RWPE2 (cell line): ENCODE measurements around the gene BRIP1.

Experiments used
- ATAC-seq: fragments of 200-7000 bp; cut with Tn5 transposase; 3 replicates; pipeline ENCODE4 v1.9.1; 2021; ENCODE audit warnings: low read depth
- DNase-seq: peaks from one replicate; pipeline ENCODE4 v3.0.0-alpha.2; 2020; ENCODE audit warnings: low spot score
- H3K27ac ChIP-seq: fragments of 450-650 bp; 2 replicates; pipeline ENCODE4 v1.5.1; 2017; ENCODE audit warnings: mild to moderate bottlenecking; ENCODE audit not compliant: poor library complexity, severe bottlenecking
- H3K27me3 ChIP-seq: fragments of 250-450 bp; sonication (Bioruptor Pico); 2 replicates; pipeline ENCODE4 v1.5.1; 2021; ENCODE audit warnings: mild to moderate bottlenecking, moderate library complexity; ENCODE audit not compliant: insufficient read depth, poor library complexity, severe bottlenecking
- H3K36me3 ChIP-seq: fragments of 250-450 bp; sonication (Bioruptor Pico); 2 replicates; pipeline ENCODE4 v1.5.1; 2020; ENCODE audit warnings: low read depth, mild to moderate bottlenecking, moderate library complexity
- H3K4me1 ChIP-seq: fragments of 250-450 bp; sonication (Bioruptor Pico); 2 replicates; pipeline ENCODE4 v1.5.1; 2021; ENCODE audit warnings: mild to moderate bottlenecking, moderate library complexity; ENCODE audit not compliant: insufficient read depth, poor library complexity, severe bottlenecking
- H3K4me3 ChIP-seq: fragments of 250-450 bp; sonication (Bioruptor Pico); 2 replicates; pipeline ENCODE4 v1.5.1; 2021; ENCODE audit warnings: mild to moderate bottlenecking, moderate library complexity; ENCODE audit not compliant: severe bottlenecking
- H3K9me3 ChIP-seq: fragments of 250-450 bp; sonication (Bioruptor Pico); 2 replicates; pipeline ENCODE4 v1.5.1; 2021; ENCODE audit warnings: mild to moderate bottlenecking, moderate library complexity; ENCODE audit not compliant: severe bottlenecking
- CTCF ChIP-seq: fragments of 450-650 bp; IDR thresholded peaks from one replicate; pipeline ENCODE4 v1.5.1; 2017; ENCODE audit warnings: mild to moderate bottlenecking, moderate library complexity; ENCODE audit not compliant: poor library complexity, severe bottlenecking

Gene BRIP1

GRCh38 chr17:61816538-61816937 lies 46.8 kb downstream of the BRIP1 start:
- no peaks in the 10 kb centered on the region for H3K9me3 ChIP-seq
- peaks cover 49% of the 10 kb centered on the region for H3K36me3 ChIP-seq
- no peak for TF ChIP-seq CTCF
- ATAC-seq (no peak), DNase-seq (no peak)
- no peak overlapping the region for H3K27ac ChIP-seq
- H3K27me3 ChIP-seq: no peaks in the 10 kb centered on the region
- H3K4me1 ChIP-seq: no peaks in the 10 kb centered on the region
- H3K4me3 ChIP-seq: no peak overlapping the region

GRCh38 chr17:61815863-61816503 lies 47.3 kb downstream of the BRIP1 start:
- no peak for TF ChIP-seq CTCF
- no peak overlapping the region for H3K27ac ChIP-seq
- no peak overlapping the region for H3K4me3 ChIP-seq
- no peaks in the 10 kb centered on the region for H3K27me3 ChIP-seq
- H3K9me3 ChIP-seq: no peaks in the 10 kb centered on the region
- ATAC-seq (no peak; the same call in 2 of the 3 replicates), DNase-seq (no peak)
- H3K4me1 ChIP-seq: no peaks in the 10 kb centered on the region
- H3K36me3 ChIP-seq: peaks cover 49% of the 10 kb centered on the region

- no peak for ATAC-seq
- no peak for TF ChIP-seq CTCF
- no peaks in the 10 kb centered on the region for H3K27me3 ChIP-seq
- DNase-seq: no peak
- peaks cover 55% of the 10 kb centered on the region for H3K36me3 ChIP-seq
- H3K4me1 ChIP-seq: peaks cover 14% of the 10 kb centered on the region
- no peak overlapping the region for H3K27ac ChIP-seq
- H3K9me3 ChIP-seq: no peaks in the 10 kb centered on the region
- H3K4me3 ChIP-seq: no peak overlapping the region
Measured at GRCh38 chr17:61814485-61814884, 48.8 kb downstream of the BRIP1 start.

GRCh38 chr17:61813211-61813610 lies 50.1 kb downstream of the BRIP1 start:
- H3K27ac ChIP-seq: no peak overlapping the region
- no peaks in the 10 kb centered on the region for H3K9me3 ChIP-seq
- no peak for TF ChIP-seq CTCF
- H3K4me3 ChIP-seq: no peak overlapping the region
- ATAC-seq: no peak
- no peaks in the 10 kb centered on the region for H3K27me3 ChIP-seq
- no peak for DNase-seq
- peaks cover 65% of the 10 kb centered on the region for H3K36me3 ChIP-seq
- H3K4me1 ChIP-seq: peaks cover 14% of the 10 kb centered on the region

- Histone ChIP-seq H3K9me3 (no peaks in the 10 kb centered on the region), H3K4me3 (no peak overlapping the region), H3K4me1 (peaks cover 14% of the 10 kb centered on the region), H3K27me3 (no peaks in the 10 kb centered on the region), H3K36me3 (peaks cover 69% of the 10 kb centered on the region), H3K27ac (no peak overlapping the region)
- no peak for TF ChIP-seq CTCF
- DNase-seq (no peak), ATAC-seq (no peak)
Measured at GRCh38 chr17:61812747-61813146, 50.6 kb downstream of the BRIP1 start.
